GM12873 (cell line): ENCODE data around the gene MRPL42.

Experiments
- CTCF ChIP-seq: IDR thresholded peaks from 2 replicates; pipeline ENCODE4 v1.5.1; 2012; ENCODE audit warnings: low read depth, mild to moderate bottlenecking, moderate library complexity, low read length, control low read depth; ENCODE audit not compliant: insufficient read depth; ENCODE audit errors: missing control alignments

MRPL42 gene

GRCh38 chr12:93509506-93509905, 42.2 kb downstream of the MRPL42 start:
- no peak for TF ChIP-seq CTCF

GRCh38 chr12:93514853-93515252, 47.5 kb downstream of the MRPL42 start:
- TF ChIP-seq CTCF: no peak

- no peak for TF ChIP-seq CTCF
These were observed 51.4 kb downstream of the MRPL42 start for GRCh38 chr12:93518725-93519124.

- no peak for TF ChIP-seq CTCF
These were observed 52.5 kb downstream of the MRPL42 start for GRCh38 chr12:93519859-93520258.

- no peak for TF ChIP-seq CTCF
These were observed 53.1 kb downstream of the MRPL42 start for GRCh38 chr12:93520454-93520853.

- TF ChIP-seq CTCF: no peak
These were observed 54.1 kb downstream of the MRPL42 start for GRCh38 chr12:93521225-93522080.

- no peak for TF ChIP-seq CTCF
These were observed 57.2 kb downstream of the MRPL42 start for GRCh38 chr12:93524386-93525133.
